Keratinocyte (primary cell): ENCODE data around the gene NCKAP1. TPM values are rescaled to one million over a fixed set of nuclear protein-coding genes. Genes with fewer than 3 reads are reported as not detected.

ENCODE experiments used
- DNase-seq: peaks from one replicate; pipeline ENCODE4 v3.0.0-alpha.2; 2011; ENCODE audit warnings: low read depth, missing footprints, low spot score
- FAIRE-seq: peaks from 2 replicates; lab custom pipeline; 2011; peaks lifted over from hg19 to GRCh38; lab: Jason Lieb, UNC
- H2AFZ ChIP-seq: 2 replicates; pipeline ENCODE4 v1.6.0; 2012; ENCODE audit warnings: low read length, control low read depth, inconsistent platforms; ENCODE audit not compliant: control insufficient read depth
- H3K27ac ChIP-seq: 2 replicates; pipeline ENCODE4 v1.5.1; 2011; ENCODE audit warnings: low read length; ENCODE audit not compliant: control insufficient read depth, insufficient read depth
- H3K27me3 ChIP-seq: 3 replicates; pipeline ENCODE4 v1.6.0; 2011; ENCODE audit warnings: low read length; ENCODE audit not compliant: control insufficient read depth, insufficient read depth; ENCODE audit errors: extremely low read depth
- H3K36me3 ChIP-seq, 2 experiments: 2 replicates in 1 of 2; 3 replicates in 1 of 2; pipeline ENCODE4 v1.5.1; 2011; ENCODE audit warnings: low read length in 2 of 2, mild to moderate bottlenecking in 1 of 2; ENCODE audit not compliant: control insufficient read depth in 2 of 2, insufficient read depth in 2 of 2; ENCODE audit errors: extremely low read depth in 1 of 2
- H3K4me1 ChIP-seq: 3 replicates; pipeline ENCODE4 v1.5.1; 2011; ENCODE audit warnings: low read length; ENCODE audit not compliant: control insufficient read depth, insufficient read depth; ENCODE audit errors: extremely low read depth
- H3K4me2 ChIP-seq: 3 replicates; pipeline ENCODE4 v1.6.0; 2011; ENCODE audit warnings: low read depth, low read length; ENCODE audit not compliant: control insufficient read depth, insufficient read depth; ENCODE audit errors: extremely low read depth
- H3K4me3 ChIP-seq, 3 experiments: fragments of 200-600 bp in 1 of 3; sonication (generic) in 1 of 3; 2 replicates in 2 of 3; 3 replicates in 1 of 3; pipeline ENCODE4 v1.5.1; 2011 to 2016; ENCODE audit warnings: low read length in 3 of 3, mild to moderate bottlenecking in 3 of 3, control low read depth in 2 of 3, inconsistent platforms in 1 of 3, low read depth in 1 of 3, mixed read lengths in 1 of 3, mixed run types in 1 of 3, moderate library complexity in 1 of 3; ENCODE audit not compliant: control insufficient read depth in 2 of 3, insufficient read depth in 2 of 3; ENCODE audit errors: extremely low read depth in 1 of 3
- H3K79me2 ChIP-seq: 2 replicates; pipeline ENCODE4 v1.6.0; 2012; ENCODE audit warnings: low read length; ENCODE audit not compliant: control insufficient read depth, insufficient read depth
- H3K9ac ChIP-seq: 3 replicates; pipeline ENCODE4 v1.6.0; 2011; ENCODE audit warnings: low read length; ENCODE audit not compliant: control insufficient read depth, insufficient read depth; ENCODE audit errors: extremely low read depth
- H3K9me1 ChIP-seq: 3 replicates; pipeline ENCODE4 v1.6.0; 2011; ENCODE audit warnings: low read length; ENCODE audit not compliant: control insufficient read depth, insufficient read depth; ENCODE audit errors: extremely low read depth
- H3K9me3 ChIP-seq: 2 replicates; pipeline ENCODE4 v1.5.1; 2012; ENCODE audit warnings: low read depth, low read length; ENCODE audit not compliant: control insufficient read depth
- H4K20me1 ChIP-seq: 3 replicates; pipeline ENCODE4 v1.6.0; 2011; ENCODE audit warnings: low read length; ENCODE audit not compliant: control insufficient read depth, insufficient read depth; ENCODE audit errors: extremely low read depth
- CTCF ChIP-seq, 3 experiments: IDR thresholded peaks in 1 of 3; conservative IDR thresholded peaks in 1 of 3; optimal IDR thresholded peaks in 1 of 3; 2 replicates in 2 of 3; 3 replicates in 1 of 3; pipeline versions ENCODE3 to v1.5.1; 2011; ENCODE audit warnings: low read length in 3 of 3, mild to moderate bottlenecking in 3 of 3, moderate library complexity in 2 of 3, control low read depth in 1 of 3, inconsistent platforms in 1 of 3; ENCODE audit not compliant: insufficient read depth in 2 of 3; ENCODE audit errors: extremely low read depth in 1 of 3
- EZH2 ChIP-seq: IDR thresholded peaks from one replicate; pipeline ENCODE4 v1.6.1; 2012; ENCODE audit warnings: inconsistent platforms, mild to moderate bottlenecking, low read length, moderate library complexity
- dilution Hi-C: fragments of 300-500 bp; cut with MboI; formaldehyde crosslinking; loops from one replicate; pipeline ENCODE4 v1.7.0; 2020; ENCODE audit warnings: low sequenced_read_pairs; ENCODE audit not compliant: extremely low pct_ligation_motif_present
- polyA plus RNA-seq, 5 experiments: library from polyadenylated mRNA; depleted of rRNA in 3 of 5; stranded (reverse) in 3 of 5; stranded (forward) in 1 of 5; unstranded in 1 of 5; fragments of >200 nt; gene quantifications; 1 replicate in 1 of 5; 2 replicates in 3 of 5; 3 replicates in 1 of 5; pipeline versions ENCODE4 v1.2.1 to v1.2.3, GENCODE V29; 2011 to 2012; ENCODE audit warnings: missing spikeins in 2 of 5, low read depth in 1 of 5, low replicate concordance in 1 of 5

The NCKAP1 gene
- polyA plus RNA-seq, 1 donor (not counting 4 experiments of a cell fraction or from before 2014, with no cell fraction given): 207 TPM

DNA sequence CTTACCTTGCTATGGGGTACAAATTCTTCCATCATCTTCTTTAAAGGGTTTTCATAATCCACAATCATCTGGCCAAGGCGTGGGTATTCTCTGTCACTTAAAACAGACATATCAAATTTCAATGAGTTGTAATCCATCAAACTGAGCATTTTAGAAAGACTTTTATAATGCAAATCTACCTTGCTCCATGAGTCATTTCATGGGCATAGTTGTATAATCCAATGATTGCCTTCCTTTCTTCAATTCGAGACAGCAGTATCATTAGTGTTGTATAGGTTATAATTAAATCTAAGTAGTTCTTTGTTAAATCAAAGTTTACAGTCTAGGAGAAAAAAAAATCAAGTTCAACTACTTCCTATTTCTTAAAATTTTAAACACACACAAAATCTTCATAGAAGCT is 36.3 kb downstream of the NCKAP1 start:
- peaks cover 69% of the 10 kb centered on the region for H3K79me2 ChIP-seq
- FAIRE-seq (no peak), DNase-seq (no peak)
- no peaks in the 10 kb centered on the region for H3K9me3 ChIP-seq
- H3K4me1 ChIP-seq: no peaks in the 10 kb centered on the region
- no peak overlapping the region for H3K4me2 ChIP-seq
- no peaks in the 10 kb centered on the region for H3K9me1 ChIP-seq
- dilution Hi-C loops: no loop called here
- no peak overlapping the region for H3K27ac ChIP-seq
- H3K27me3 ChIP-seq: no peaks in the 10 kb centered on the region
- H2AFZ ChIP-seq: no peak overlapping the region
- TF ChIP-seq CTCF (optimal IDR thresholded peaks at IDR 0.05 in 1 of 3, IDR thresholded peaks at IDR 0.05 in 1 of 3, conservative IDR thresholded peaks at IDR 0.05 in 1 of 3; ENCODE audit: extremely low read depth in 1 of 3, insufficient read depth in 2 of 3, low read length in 3 of 3) (no peak), EZH2 (no peak)
- no peak overlapping the region for H3K4me3 ChIP-seq
- H3K36me3 ChIP-seq: peaks cover 3 to 8% of the 10 kb centered on the region in 2 experiments
- no peak overlapping the region for H3K9ac ChIP-seq
- peaks cover 8% of the 10 kb centered on the region for H4K20me1 ChIP-seq

DNA sequence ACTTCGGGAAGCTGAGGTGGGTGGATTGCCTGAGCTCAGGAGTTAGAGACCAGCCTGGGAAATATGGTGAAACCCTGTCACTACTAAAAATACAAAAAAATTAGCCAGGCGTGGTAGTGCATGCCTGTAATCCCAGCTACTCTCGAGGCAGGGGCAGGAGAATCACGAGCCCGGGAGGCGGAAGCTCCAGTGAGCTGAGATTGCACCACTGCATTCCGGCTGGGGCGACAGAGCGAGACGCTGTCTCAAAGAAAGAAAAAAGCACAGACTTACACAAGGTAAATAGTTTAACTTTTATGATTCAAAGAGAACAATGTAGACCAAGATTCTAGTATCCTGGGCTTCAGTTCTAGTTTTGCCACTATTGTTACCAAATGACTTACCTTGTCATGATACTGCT is 37.4 kb downstream of the NCKAP1 start:
- H3K9me1 ChIP-seq: no peaks in the 10 kb centered on the region
- no peaks in the 10 kb centered on the region for H3K4me1 ChIP-seq
- no peak overlapping the region for H3K4me3 ChIP-seq
- H3K27me3 ChIP-seq: no peaks in the 10 kb centered on the region
- H3K9me3 ChIP-seq: no peaks in the 10 kb centered on the region
- TF ChIP-seq EZH2 (no peak), CTCF (optimal IDR thresholded peaks at IDR 0.05 in 1 of 3, IDR thresholded peaks at IDR 0.05 in 1 of 3, conservative IDR thresholded peaks at IDR 0.05 in 1 of 3; ENCODE audit: extremely low read depth in 1 of 3, insufficient read depth in 2 of 3, low read length in 3 of 3) (no peak)
- no peak overlapping the region for H2AFZ ChIP-seq
- peaks cover 58% of the 10 kb centered on the region for H3K79me2 ChIP-seq
- peaks cover 6% of the 10 kb centered on the region for H4K20me1 ChIP-seq
- FAIRE-seq (no peak), DNase-seq (no peak)
- H3K9ac ChIP-seq: no peak overlapping the region
- dilution Hi-C loops: no loop called here
- H3K4me2 ChIP-seq: no peak overlapping the region
- peaks cover 3 to 9% of the 10 kb centered on the region in 2 experiments for H3K36me3 ChIP-seq
- H3K27ac ChIP-seq: no peak overlapping the region
